Amygdala (tissue), 56 donors: ENCODE data around the gene BLTP3A.
A peak's percentile ranks its signal among the peaks of the same experiment; 100 is the strongest.

ENCODE experiments used
- DNase-seq, 56 donors: peaks; one replicate each; lab custom pipeline; 2025; lab: John Stamatoyannopoulos, UW

BLTP3A gene

DNA sequence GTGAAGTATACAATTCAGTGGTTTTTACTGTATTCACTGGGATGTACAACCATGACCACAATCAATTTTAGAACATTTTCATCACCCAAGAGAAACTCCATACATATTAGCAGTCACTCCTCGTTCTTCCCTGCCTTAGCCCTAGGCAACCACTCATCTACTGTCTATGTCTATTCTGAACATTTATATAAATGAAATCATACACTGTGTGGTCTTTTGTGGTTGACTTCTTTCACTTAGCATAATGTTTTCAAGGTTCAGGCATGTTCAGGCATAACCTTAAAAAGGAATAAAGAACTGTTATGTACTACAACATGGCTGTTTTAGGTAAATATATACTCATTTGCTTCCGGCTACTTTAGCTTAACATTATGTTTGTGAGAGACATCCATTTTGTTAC lies 37.3 kb downstream of the BLTP3A start:
- DNase-seq: no peak

DNA sequence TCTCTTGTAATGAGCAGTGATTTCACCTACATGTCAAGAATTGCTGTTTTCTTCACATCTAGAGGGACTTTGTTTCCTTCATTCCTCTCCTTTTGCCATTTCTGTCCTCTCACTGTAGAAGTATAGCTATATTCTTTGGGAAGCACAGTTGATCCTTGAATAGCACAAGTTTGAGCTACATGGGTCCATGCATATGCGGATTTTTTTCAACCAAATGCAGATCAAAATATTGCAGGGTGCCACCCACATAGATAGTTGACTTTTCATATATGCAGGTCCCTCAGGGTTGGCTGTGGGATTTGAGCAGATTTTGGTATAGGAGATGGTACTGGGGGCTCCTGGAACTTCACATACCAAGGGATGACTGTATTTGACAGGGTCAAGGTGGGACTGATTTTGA lies 41.1 kb downstream of the BLTP3A start:
- DNase-seq: no peak

DNA sequence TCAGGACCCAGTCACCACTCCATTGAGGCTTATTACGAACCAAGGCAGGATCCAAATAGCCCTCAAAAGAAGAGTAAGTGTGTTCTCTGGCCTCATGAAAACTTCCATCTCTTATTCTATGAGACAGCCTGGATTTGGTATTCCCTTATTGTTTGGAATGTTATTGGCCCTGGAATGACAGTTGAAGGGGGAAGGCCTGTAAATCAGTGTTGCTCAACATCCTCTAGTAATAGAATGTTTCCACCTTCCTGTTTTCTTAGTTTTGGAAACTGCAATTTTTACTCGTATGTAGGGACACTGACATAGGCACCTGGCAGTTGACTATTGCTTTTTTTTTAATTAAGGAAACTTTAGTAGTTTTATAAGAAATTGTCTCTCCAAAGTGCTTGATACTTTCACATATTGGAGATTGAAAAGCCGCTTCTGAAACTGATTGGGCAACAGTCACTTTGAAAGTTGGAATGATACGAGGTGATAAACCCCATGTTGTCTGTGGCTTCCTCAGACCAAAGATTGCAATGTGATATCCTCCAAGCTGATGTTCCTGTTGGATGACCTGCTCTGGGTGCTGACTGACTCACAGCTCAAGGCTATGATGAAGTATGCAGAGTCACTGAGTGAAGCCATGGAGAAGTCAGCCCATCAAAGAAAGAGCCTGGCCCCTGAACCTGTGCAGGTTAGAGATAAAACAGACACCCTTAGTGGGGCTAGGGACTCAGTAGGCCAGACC lies 43.1 kb downstream of the BLTP3A start:
- DNase-seq: no peak

DNA sequence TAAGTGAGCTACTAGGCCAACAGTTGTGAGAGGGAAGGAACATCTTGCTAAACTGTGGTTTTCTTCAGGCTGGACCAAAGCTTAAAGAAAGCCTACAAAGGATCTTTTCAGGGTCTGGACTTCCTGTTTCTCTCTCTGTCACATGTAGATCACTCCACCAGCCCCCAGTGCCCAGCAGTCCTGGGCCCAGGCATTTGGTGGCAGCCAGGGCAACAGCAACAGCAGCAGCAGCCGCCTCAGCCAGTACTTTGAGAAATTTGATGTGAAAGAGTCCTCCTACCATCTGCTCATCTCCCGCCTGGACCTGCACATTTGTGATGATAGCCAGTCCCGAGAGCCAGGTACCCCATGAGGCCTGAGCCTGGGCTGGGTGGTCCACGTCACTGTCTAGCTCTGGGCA lies 44.1 kb downstream of the BLTP3A start:
- DNase-seq: peak in 23 of 56 donors; percentile 2 to 40 (median 11)

DNA sequence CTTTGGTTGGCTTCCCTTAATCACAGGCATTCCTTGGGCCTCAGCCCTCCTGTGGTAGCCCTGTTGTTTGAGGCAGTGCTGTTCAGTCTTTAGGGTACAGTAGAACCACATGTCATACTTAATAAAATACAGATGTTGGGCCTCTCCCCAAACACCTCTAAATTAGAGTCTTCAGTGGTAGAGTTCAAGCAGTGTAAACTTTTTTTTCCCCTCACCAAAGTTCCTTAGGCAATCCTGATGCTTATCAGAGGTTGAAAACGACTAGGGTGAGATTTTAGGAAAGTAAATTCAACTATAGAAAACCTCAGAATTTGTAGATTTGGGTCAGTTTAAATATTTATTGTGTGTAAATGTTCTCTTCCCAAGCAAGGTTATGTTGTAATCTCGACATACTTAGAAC lies 44.6 kb downstream of the BLTP3A start:
- no peak for DNase-seq

DNA sequence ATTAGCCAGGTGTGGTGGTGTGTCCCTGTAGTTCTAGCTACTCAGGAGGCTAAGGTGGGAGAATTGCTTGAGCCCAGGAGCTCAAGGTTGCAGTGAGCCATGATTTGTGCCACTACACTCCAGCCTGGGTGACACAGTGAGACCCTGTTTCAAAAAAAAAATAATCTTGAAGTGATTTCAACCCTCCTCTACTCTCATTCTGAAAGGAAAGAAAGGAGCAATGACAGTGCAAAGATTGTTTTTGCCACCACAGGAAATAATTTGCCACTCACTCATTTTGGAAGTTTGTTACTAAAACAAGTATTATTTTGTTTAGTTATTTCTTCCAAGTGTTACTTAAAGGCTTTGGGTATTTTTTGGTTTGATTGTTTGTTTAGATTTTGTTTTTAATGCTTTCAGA lies 45.6 kb downstream of the BLTP3A start:
- no peak for DNase-seq

DNA sequence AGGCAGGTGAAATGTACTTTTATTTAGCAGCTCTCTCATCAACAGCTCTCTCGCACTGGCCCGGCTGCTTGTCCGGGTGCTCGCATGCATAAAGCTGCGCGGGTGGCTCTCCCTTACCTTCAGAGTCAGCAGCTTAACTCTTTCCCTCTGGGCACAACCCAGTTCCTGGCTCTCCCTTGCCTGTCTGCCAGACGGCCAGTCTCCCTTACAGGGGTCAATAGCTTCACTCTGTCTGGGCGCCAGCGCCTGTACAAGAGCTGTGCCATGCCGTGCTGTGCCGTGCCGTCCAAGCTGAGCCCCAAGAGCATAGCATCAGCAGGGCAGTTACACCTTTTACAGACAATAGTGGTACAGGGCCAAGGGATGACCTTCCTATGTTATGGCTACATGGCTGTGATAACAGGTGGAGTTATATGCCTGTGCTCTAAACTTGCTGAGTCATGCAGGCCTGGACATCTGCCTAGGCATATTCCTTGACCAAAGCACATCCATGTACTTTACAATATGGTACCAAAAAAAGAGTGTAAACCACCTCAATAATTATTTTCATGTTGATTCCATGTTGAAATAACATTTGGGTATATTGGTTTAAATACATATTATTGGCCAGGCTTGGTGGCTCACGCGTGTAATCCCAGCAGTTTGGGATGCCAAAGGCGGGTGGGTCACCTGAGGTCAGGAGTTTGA lies 47.9 kb downstream of the BLTP3A start:
- DNase-seq: no peak
